ENCODE data around the gene KNG1. TPM values are rescaled to one million over a fixed set of nuclear protein-coding genes. Genes with fewer than 3 reads are reported as not detected.

KNG1 gene
- polyA plus RNA-seq, 3 donors, result 74.3 to 179 (median 125) TPM

- no peak for DNase-seq (ENCODE audit: extremely low read depth in 1 of 11, low read depth in 9 of 11, low spot score in 4 of 11)
These were observed 70.7 kb downstream of the KNG1 start for GRCh38 chr3:186787642-186788481.

DNA sequence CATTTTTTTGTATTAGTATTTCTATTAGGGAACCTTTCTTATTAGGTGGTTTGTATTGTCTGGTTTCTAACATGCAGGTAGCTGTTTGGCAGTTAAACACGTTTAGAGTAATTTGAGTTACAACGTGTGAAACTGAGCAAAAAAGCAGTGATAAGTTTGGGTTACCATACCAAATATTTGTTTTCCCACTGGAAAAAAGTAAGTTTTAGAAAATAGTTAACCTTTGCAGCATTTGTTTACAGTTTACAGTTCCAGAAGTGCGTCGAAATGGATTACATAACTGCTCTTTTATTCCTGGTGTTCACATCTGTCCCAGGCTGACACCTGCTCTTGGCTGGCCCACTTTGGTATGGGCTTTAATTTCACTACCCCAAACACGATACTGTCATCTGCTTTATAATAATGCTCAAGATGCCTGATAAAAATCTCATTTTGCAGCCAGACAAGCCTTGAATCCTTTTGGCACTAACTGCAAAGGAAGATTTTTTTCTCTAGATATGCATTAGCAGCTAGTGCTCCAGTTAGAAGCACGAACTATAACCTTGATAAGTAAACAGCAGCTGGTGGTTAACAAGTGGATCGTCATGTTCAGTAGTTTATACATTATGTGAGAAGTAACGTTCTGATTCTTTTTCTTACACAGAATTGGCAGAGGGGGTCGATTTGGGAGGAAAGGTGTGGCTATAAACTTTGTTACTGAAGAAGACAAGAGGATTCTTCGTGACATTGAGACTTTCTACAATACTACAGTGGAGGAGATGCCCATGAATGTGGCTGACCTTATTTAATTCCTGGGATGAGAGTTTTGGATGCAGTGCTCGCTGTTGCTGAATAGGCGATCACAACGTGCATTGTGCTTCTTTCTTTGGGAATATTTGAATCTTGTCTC, 71.6 kb downstream of the KNG1 start:
- no peak for DNase-seq (ENCODE audit: extremely low read depth in 1 of 11, low read depth in 9 of 11, low spot score in 4 of 11)

GRCh38 chr3:186789554-186790260, 72.5 kb downstream of the KNG1 start:
- DNase-seq (ENCODE audit: extremely low read depth in 1 of 11, low read depth in 9 of 11, low spot score in 4 of 11), result no peak

DNA sequence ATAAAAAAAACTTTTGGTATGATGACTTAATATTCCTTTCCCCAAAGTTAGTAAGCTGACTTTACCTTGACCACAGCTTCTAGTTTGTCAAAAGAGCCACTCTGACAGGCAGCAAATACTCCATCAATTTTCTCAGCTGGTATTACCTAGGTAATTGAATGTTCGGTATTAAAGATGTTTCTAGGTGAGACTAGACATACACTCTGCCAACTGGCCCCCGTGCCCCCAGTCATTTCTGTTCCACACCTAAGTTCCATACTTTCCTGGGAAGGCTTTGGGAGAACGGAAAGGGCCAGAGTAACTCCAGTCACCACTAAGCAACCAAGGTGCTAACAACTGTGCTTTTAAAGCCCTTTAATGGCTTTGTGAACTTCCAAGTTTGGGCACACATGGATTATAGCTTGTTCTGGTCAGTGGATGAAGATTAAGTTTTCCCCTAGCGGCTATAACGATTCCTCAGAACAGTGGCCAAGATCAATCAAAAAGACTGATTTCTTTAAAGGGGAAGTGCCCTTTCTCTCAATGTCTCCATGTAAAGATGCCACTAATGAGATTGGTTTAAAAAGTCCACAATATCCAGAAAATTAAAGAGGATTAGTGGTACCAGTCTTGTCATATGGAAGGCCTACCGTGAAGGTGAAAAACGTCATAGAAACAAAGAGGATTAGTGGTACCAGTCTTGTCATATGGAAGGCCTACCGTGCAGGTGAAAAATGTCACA, 73.3 kb downstream of the KNG1 start:
- DNase-seq (ENCODE audit: extremely low read depth in 1 of 11, low read depth in 9 of 11, low spot score in 4 of 11), result no peak

Other genes with a start within 250 kb of the KNG1 start
- gene CRYGS, start 173.0 kb upstream of the KNG1 start, polyA plus RNA-seq (ENCODE audit: insufficient read length in 3 of 3), result 10 to 100 TPM in 1 of 3 donors, 1 to 10 TPM in 2; 4.9 to 11.2 (median 5.2) TPM
- gene TBCCD1, start 150.0 kb upstream of the KNG1 start, polyA plus RNA-seq (ENCODE audit: insufficient read length in 3 of 3), result 10 to 100 TPM; 18.9 to 23.5 (median 21.1) TPM
- 10 to 100 TPM; 70.0 to 73.5 (median 70.2) TPM for gene DNAJB11, start 146.6 kb upstream of the KNG1 start, polyA plus RNA-seq (ENCODE audit: insufficient read length in 3 of 3)
- 1 to 10 TPM in 1 of 3 donors, under 1 TPM in 2; 0.33 to 2.2 (median 0.50) TPM for gene AHSG, start 104.3 kb upstream of the KNG1 start, polyA plus RNA-seq (ENCODE audit: insufficient read length in 3 of 3)
- under 1 TPM; 0.09 to 0.92 (median 0.31) TPM for gene FETUB, start 77.0 kb upstream of the KNG1 start, polyA plus RNA-seq (ENCODE audit: insufficient read length in 3 of 3)
- gene HRG, start 51.3 kb upstream of the KNG1 start, polyA plus RNA-seq (ENCODE audit: insufficient read length in 3 of 3), result 1 to 10 TPM; 1.8 to 2.9 (median 2.2) TPM
- gene EIF4A2, start 66.2 kb downstream of the KNG1 start, polyA plus RNA-seq (ENCODE audit: insufficient read length in 3 of 3), result 100 to 1,000 TPM; 781 to 936 (median 815) TPM
- 10 to 100 TPM; 45.6 to 65.0 (median 46.3) TPM for gene RFC4, start 89.1 kb downstream of the KNG1 start, polyA plus RNA-seq (ENCODE audit: insufficient read length in 3 of 3)
- under 1 TPM in 2 of 3 donors, not detected in 1; 0.01 to 0.08 TPM for gene ADIPOQ, start 125.4 kb downstream of the KNG1 start, polyA plus RNA-seq (ENCODE audit: insufficient read length in 3 of 3)
- gene ST6GAL1, start 213.2 kb downstream of the KNG1 start, polyA plus RNA-seq (ENCODE audit: insufficient read length in 3 of 3), result 100 to 1,000 TPM in 1 of 3 donors, 10 to 100 TPM in 2; 63.1 to 125 (median 86.6) TPM

All from renal cortex interstitium (tissue), 11 donors.